ENCODE results near the gene PCYOX1L. TPM values are rescaled to one million over a fixed set of nuclear protein-coding genes. Genes with fewer than 3 reads are reported as not detected.

The PCYOX1L gene
- total and polyA plus RNA-seq, 2 of the 8 experiments (the other 6 are each of a cell fraction or from before 2014, with no cell fraction given), result 6.8 to 17.2 TPM

DNA sequence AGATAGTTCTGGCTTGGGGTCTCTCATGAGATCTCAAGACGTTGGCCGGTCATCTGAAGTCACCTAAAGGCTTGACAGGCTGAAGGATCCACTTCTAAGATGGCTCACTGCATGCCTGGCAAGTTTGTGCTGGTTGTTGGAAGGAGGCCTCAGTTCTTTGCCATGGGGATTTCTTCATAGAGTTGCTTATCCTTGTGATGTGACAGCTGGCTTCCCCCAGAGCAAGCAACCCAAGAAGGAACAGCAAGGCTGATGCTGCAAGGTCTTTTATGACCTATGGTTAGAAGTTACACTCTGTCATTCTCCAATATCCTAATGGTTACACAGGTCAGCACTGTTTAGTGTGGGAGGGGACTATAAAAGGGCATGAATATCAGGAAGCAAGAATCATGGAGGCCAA lies 33.2 kb upstream of the PCYOX1L start:
- WGBS, 2 experiments (ENCODE audit: extremely low coverage in 1 of 2, insufficient coverage in 1 of 2, insufficient read length in 1 of 2, insufficient replicate concordance in 2 of 2, low coverage in 1 of 2, low lambda C conversion rate in 2 of 2, missing lambda C conversion rate in 1 of 2), result 100% methylated on average over 2 of the region's 2 CpGs; no CpG with 5 or more reads in 1 of the 2 experiments
- no peak overlapping the region for H2BK12ac ChIP-seq (ENCODE audit: low read depth, low read length)
- H3K27me3 ChIP-seq (replicated peaks in 1 of 4; ENCODE audit: control insufficient read depth in 3 of 4, extremely low read depth in 1 of 4, insufficient read depth in 3 of 4, low read length in 3 of 4), result no peaks in the 10 kb centered on the region
- H3K79me1 ChIP-seq (ENCODE audit: low read depth, low read length), result no peaks in the 10 kb centered on the region
- H3K36me3 ChIP-seq (ENCODE audit: control insufficient read depth in 2 of 4, insufficient read depth in 4 of 4, low read length in 3 of 4), result no peaks in the 10 kb centered on the region
- H2BK120ac ChIP-seq (replicated peaks; ENCODE audit: low read depth, low read length), result no peak overlapping the region
- H2BK5ac ChIP-seq (ENCODE audit: low read depth, low read length), result no peak overlapping the region
- no peak overlapping the region for H3K27ac ChIP-seq (ENCODE audit: low read depth, low read length)
- no peak overlapping the region for H2AFZ ChIP-seq (ENCODE audit: low read length)
- H2BK15ac ChIP-seq (ENCODE audit: low read length), result no peak overlapping the region
- ChIA-PET POLR2A (ENCODE audit: partially characterized antibody) (interaction anchor here (1.3 kb wide), 1 partner anchor 21 kb away, joined by 5 read pairs; the partner anchor contains the start of gene GRPEL2), CTCF (ENCODE audit: partially characterized antibody) (interaction anchor here (0.6 to 3.2 kb wide), 8 partner anchors 8 to 110 kb away, joined by 3 to 18 read pairs (median 6); partner anchors contain the start of gene GRPEL2)
- no peak overlapping the region for H4K5ac ChIP-seq (ENCODE audit: insufficient read length, low read depth, low read length)
- H4K20me1 ChIP-seq (replicated peaks in 1 of 2; ENCODE audit: control insufficient read depth in 1 of 2, insufficient read depth in 2 of 2, low read length in 2 of 2), result no peaks in the 10 kb centered on the region
- H3K4me3 ChIP-seq (ENCODE audit: extremely low read depth in 1 of 4, insufficient read depth in 2 of 4, low read depth in 3 of 4, low read length in 4 of 4), result no peak overlapping the region
- no peaks in the 10 kb centered on the region for H3K79me2 ChIP-seq (ENCODE audit: control insufficient read depth in 1 of 2, insufficient read depth in 2 of 2, low read length in 2 of 2)
- no peak overlapping the region for H3K56ac ChIP-seq (replicated peaks; ENCODE audit: insufficient read length, low read depth, low read length)
- H4K91ac ChIP-seq (replicated peaks; ENCODE audit: insufficient read length, low read length), result no peak overlapping the region
- H4K8ac ChIP-seq (ENCODE audit: extremely low read depth, insufficient read depth, low read length), result no peak overlapping the region
- no peak overlapping the region for H2BK20ac ChIP-seq (ENCODE audit: low read length)
- FAIRE-seq (no peak), DNase-seq (ENCODE audit: low read depth in 1 of 2, low spot score in 2 of 2) (no peak)
- no peaks in the 10 kb centered on the region for H3K23me2 ChIP-seq (ENCODE audit: low read depth, low read length)
- no peak overlapping the region for H3K14ac ChIP-seq (ENCODE audit: insufficient read length)
- H3K9me3 ChIP-seq (ENCODE audit: insufficient read depth in 2 of 2, low read depth in 1 of 2, low read length in 1 of 2), result no peaks in the 10 kb centered on the region
- no peak overlapping the region for H3K23ac ChIP-seq (ENCODE audit: insufficient read length)
- H2AK5ac ChIP-seq (ENCODE audit: low read depth, low read length), result no peak overlapping the region
- peaks cover 0 to 4% (median 0%) of the 10 kb centered on the region in 4 experiments; a peak in 2 of 7 replicates for H3K4me1 ChIP-seq (replicated peaks in 1 of 4; ENCODE audit: control insufficient read depth in 3 of 4, insufficient read depth in 4 of 4, low read length in 3 of 4)
- H3K4me2 ChIP-seq (ENCODE audit: insufficient read depth in 1 of 2, low read depth in 2 of 2, low read length in 2 of 2), result no peak overlapping the region
- H3K4ac ChIP-seq (replicated peaks; ENCODE audit: insufficient read length, low read depth, low read length), result no peak overlapping the region
- no peak overlapping the region for H3K9ac ChIP-seq (replicated peaks in 1 of 4; ENCODE audit: extremely low read depth in 1 of 4, low read depth in 3 of 4, low read length in 3 of 4)
- H3K18ac ChIP-seq (ENCODE audit: extremely low read depth, low read length), result no peak overlapping the region
- TF ChIP-seq RXRA (IDR thresholded peaks at IDR 0.05; ENCODE audit: insufficient read depth, low read depth, low read length) (no peak), EGR1 (IDR thresholded peaks at IDR 0.05; ENCODE audit: borderline replicate concordance, low read depth, low read length) (no peak), KDM5A (IDR thresholded peaks at IDR 0.05; ENCODE audit: low read length) (no peak), POLR2AphosphoS5 (IDR thresholded peaks at IDR 0.05; ENCODE audit: low read depth, low read length) (no peak), YY1 (IDR thresholded peaks at IDR 0.05; ENCODE audit: low read depth, low read length) (no peak), ZNF274 (IDR thresholded peaks at IDR 0.05; ENCODE audit: borderline replicate concordance, extremely low read depth, low read length) (no peak), GTF2F1 (IDR thresholded peaks at IDR 0.05; ENCODE audit: borderline replicate concordance, low read depth, low read length) (no peak), HDAC2 (IDR thresholded peaks at IDR 0.05; ENCODE audit: borderline replicate concordance in 1 of 2, low read depth in 2 of 2, low read length in 2 of 2) (no peak), CHD1 (IDR thresholded peaks at IDR 0.05; ENCODE audit: low read depth, low read length) (no peak), KDM4A (IDR thresholded peaks at IDR 0.05; ENCODE audit: low read depth, low read length, severe bottlenecking) (no peak), SP2 (IDR thresholded peaks at IDR 0.05; ENCODE audit: low read length) (no peak), POLR2A (IDR thresholded peaks at IDR 0.05; ENCODE audit: control extremely low read depth in 1 of 2, low read depth in 2 of 2, low read length in 2 of 2) (no peak), POU5F1 (IDR thresholded peaks at IDR 0.05; ENCODE audit: low read depth, low read length) (no peak)
- TF ChIP-seq, protein P1, sequence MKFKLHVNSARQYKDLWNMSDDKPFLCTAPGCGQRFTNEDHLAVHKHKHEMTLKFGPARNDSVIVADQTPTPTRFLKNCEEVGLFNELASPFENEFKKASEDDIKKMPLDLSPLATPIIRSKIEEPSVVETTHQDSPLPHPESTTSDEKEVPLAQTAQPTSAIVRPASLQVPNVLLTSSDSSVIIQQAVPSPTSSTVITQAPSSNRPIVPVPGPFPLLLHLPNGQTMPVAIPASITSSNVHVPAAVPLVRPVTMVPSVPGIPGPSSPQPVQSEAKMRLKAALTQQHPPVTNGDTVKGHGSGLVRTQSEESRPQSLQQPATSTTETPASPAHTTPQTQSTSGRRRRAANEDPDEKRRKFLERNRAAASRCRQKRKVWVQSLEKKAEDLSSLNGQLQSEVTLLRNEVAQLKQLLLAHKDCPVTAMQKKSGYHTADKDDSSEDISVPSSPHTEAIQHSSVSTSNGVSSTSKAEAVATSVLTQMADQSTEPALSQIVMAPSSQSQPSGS (IDR thresholded peaks at IDR 0.05; ENCODE audit: low read length), result no peak
